Activated CD4-positive, alpha-beta T cell treated with anti-CD3 and anti-CD28 coated beads, Interleukin-2, amount 50 U/mL, for 24 hours (primary cell): ENCODE measurements around the gene GPER1.
"Not testable (repeated sequence)": the region's sequence is repeated elsewhere in the genome, so short reads cannot be mapped to it uniquely, and the experiment has no call there.

Source experiments
- DNase-seq, 2 donors: peaks; one replicate each; pipeline ENCODE4 v3.0.0-alpha.2; 2020; ENCODE audit warnings: low read depth in 1 of 2, low spot score in 1 of 2

GPER1 gene

DNA sequence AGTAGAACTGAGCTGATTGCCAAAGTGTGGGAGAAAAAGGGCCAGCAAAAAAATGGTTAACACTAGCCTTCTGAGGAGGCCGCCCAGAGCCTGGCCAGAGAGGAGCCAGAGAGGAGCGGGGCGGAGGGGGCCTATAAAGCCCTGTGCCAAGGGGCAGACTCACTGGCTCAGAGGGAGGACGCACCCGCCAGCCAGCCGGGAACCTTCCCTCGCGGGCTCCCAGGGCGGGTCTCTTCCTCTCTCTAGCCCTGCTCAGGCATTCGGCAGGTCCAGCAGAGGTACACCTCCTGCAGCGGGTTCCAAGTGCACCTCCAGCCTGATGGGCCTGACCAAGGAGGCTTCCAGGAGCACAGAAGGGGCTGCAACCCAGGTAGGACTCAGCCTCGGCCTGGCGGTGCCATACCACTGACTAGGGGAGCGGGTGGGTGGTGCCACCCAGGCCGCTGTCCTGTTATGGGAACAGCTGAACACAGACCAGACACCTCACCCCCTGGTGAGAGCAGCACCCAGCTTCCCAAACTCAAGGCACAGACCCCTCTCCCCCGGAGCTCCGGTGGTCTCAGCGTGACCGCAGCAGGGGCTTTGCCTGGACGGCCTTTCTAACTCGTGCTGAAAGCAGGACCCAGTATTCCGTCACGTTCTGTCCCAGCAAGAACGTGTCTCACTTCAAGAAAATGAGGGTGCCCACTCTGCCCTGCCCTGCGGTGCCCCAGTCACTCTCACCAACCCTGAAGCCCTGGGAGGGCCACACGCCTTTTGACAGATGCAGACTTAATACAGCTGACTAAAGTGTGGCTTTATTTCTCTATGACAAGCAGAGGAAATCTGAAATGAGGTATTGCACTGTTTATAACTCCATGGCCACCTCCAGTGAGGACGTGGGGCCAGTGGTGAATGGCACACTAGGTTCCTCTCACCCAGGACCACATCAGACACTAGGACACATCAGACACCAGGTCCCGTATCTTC is at the start of gene GPER1:
Gene GPER1, plus strand, starts transcription at position 162 of the 969 bp plus-strand sequence. CDS start 3,616 bp downstream, outside the sequence.
- no peak for DNase-seq

DNA sequence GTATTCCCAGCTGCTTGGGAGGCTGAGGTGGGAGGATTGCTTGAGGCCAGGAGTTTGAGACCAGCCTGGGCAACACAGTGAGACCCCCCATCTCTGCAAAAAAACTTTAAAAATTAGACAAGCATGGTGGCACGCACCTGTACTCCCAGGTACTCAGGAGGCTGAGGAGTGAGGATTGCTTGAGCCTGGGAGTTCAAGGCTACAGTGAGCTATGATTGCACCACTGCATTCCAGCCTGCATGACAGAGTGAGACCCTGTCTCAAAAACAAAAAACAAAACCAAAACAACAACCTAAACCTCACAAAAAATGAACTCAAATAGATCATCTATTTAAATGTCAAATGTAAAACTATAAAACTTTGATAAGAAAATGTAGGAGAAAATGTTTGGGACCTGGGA is 47.7 kb upstream of the GPER1 start:
- DNase-seq, result not testable (repeated sequence)

DNA sequence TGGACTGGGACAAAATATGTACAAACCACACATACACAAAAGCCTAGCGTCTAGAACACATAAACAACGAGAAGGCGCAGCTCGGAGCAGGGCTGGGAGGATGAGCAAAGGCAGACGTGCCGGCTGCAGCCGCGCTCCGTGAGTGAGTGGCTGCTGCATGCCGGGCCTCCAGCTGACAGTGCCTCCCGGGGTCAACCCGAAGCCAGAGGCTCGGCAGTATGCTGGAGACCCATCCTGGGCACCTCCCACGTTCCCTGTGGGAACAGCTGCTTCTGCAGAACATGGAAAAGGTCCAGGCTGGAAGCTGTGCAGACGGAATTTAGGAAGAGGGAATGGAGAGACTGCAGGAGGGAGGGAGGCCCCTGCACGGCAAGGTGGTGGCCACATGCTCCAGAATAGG is 47.1 kb upstream of the GPER1 start:
- DNase-seq, result no peak

DNA sequence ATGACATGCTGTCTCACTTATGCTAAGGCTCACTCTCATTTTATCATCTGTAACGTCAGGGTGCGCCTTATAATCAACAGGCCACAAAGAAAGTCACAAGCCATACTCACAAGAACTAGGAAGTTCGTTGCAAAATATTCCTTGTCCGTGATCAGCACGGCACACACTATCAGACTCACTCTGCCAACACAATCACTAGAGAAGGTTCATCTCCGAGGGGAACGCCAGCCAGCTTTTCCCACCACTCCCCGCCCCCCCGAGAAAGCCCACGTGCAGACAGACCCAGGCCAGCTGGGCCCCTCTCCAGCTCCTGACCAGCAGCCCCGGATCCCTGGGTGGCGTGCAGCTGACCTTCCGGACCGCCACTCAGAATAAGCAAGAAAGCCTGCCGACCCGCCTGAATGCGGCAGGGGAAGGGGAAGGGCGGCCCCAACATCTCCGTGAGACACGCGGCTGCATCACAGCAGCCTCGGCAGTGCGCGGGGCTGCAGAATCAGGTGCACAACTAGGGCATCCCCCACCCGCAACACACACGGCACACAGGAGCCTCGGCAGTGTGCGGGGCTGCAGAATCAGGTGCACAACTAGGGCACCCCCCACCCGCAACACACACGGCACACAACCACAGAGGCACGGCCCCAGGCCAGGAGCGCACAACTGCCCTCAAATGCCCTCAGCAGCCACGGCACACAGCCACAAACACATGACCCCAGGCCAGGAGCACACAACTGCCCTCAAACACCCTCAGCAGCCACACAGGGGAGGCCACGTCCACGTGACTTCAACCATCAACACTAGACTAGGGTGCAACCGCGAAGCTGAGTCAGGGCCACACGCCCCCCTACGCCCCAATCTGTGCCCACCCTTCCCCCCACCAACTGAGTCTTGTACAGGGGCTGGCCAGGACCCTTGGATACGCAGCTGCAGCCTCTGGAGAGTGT is 46.1 kb upstream of the GPER1 start:
- no peak for DNase-seq

DNA sequence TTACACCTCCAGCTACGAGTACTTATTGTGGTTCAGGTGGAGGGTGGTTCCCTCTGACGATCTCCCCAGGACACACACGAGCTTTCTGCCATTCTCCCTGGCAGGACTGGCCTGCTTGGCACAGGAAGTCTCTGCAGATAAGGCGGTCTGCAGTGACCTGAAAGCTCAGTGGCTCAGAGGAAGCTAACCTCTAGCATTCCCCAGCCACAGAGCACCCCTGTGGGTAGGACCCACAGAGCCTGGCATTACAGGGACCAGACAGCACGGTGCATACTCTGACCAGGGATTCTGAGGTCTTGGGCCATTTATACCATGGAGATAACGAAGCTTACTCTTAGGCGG is 45.5 kb upstream of the GPER1 start:
- DNase-seq, result no peak

DNA sequence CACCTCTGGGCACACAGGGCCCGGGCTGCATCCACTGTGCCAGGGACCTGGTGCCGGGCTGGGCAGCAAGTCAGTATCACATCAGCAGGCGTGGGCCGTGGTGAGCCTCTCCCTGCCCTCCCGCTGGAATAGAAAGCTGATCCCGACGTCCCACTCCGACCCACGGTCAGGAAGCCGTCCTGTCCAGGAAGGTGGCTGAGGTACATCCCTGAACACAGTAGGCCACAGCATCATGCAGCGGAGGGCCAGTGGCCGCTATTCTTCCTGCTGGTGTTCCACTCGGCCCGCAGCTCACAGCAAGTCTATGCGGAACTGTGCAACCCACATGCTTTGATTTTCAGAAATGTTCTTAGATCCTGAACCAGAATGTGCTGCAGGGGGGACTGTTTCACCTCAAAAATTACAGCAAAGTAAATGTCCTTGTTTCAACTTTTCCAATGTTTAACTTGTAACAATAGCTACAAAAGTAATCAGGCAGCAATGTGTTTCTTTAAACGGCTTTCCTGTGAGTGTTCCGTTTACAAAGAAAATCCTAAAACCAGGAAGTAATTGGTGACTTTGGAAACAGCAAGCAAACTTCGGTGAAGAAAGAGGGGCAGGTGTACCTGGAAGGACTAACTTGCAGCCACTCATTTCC is 44.2 kb upstream of the GPER1 start:
- no peak for DNase-seq

DNA sequence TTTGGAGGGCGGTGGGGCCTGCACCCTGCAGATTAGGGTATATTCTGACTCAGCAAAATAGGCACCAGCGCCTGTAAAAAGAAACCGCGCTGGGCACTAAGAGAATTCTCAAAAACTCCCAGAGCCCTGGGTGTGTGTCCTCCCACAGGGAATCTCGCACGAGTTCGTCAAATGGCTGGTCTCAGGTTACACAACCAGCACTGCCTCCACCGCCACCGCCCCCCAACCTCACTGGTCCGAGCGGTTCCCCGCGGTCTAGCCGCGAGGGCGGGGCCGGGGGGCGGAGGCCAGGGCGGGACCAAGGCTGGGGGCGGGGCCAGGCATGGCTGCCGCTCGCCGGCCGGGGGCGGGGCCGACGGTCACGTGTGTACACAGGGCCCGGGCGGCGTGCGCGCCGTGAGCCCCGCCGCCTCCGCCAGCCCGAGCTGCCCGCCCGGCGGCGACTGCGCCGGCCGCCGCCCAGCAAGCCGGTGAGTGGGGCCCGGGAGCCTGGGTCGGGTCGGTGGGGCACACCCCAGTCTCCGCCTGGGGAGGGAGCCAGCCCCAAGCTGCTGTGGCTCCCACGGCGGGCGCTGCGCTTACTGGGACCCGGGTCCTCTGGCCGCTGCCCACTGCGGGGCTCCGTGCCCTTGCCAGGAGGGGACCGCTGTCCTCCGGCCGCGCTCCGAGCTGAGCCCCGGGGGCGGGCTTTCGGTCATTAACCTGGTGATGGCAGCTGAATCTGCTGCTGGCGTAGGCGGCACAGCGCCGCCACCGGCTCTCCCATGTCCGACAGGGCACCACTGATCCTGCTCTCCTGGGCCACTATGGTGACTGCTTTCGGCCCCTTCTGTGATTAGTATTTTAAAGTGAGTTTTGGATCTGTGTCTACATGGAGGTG is 43.5 kb upstream of the GPER1 start, which contains the start of gene GPR146:
Gene GPR146, plus strand, starts transcription at position 358 of the 880 bp plus-strand sequence. CDS start 12,970 bp downstream, outside the sequence.
- peak; percentile 83 to 91 for DNase-seq

DNA sequence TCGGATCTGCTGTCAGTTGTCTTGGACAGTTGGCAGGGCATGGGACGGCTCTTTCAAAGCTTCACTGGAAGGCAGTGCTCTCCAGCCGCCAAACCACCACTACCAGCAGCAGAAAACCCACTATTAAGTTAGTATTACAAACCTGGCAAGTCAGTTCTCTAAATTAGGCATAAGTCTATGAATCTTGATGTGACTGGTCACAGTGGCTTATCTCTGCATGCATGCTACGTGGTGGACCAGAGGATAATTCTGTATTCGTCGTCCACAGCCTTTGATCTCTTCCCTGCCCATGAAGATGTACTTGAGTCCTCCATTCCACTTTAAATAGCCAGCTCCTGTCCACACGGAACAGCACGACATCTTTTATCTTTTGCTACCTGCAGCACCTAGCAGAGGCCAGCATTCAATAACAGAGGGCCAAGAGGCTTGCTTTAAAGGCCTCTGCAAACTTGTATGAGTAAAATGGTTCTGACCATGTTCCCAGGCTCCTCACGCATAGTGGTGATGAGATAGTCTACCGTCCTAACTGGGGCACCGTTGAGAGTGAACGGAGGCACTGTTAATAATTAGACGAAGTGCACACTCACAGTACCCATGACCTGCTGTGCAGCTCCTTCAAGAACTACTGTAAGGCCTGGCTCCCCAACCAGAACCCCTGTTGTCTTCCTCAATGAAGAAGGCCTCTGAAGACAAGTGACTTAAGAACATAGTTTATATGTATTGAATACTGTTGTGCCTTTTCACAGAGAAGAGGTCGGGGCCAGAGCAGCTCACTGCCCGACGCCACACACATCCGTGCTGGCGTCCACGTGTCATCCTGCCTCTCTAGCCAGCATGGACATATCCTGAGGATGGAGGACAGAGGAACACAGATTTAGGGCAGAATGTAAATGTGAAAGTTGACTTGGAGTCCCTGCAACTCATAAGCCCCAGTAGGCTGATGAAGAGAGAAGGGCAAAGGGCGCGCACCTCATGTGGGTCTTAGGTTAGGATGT is 42.5 kb upstream of the GPER1 start:
- no peak for DNase-seq

DNA sequence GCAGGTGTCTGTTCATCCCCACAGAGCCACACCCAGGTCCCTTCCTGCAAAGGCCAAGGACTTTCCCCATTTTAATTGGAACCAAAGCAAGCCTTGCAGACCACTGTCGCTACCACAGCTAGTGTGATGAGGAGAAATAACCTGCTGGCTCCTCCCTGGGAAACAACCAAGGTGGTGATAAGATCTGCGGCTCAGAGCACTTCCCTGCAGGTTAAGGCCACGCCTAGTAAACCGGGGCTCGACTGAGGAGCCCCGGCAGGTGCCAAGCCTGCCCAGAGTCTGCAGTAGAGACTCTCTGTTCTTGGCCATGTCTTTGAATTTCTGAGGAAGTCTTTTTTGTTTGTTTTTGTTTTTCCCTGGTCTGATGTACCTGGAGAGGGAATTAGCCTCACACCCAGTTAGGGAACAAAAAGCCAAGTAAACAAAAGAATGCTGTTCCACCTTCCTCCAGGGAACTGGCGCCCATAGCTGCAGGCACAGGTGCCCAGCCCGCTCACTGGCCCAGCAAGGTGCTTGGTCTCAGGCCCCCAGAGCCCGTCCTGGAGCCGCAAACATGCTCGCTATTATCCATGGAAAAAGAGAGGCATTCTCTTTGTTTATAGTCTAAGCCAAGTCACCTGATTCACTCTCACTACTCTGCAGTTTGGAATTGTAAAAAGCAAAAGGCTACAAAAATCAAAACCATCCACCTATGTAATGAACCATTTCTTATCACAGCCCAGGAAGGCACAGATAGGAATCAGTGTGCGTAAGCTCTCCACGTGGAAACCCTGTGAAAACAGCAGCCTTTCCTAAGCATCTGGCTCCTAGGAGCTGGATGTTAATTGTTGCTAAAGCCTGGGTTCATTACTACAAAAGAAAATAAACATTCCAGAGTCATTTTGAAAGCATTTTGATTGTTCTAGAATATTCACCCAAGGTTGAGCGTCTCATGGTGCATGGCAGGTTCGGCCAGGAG is 40.9 kb upstream of the GPER1 start:
- DNase-seq, result no peak

DNA sequence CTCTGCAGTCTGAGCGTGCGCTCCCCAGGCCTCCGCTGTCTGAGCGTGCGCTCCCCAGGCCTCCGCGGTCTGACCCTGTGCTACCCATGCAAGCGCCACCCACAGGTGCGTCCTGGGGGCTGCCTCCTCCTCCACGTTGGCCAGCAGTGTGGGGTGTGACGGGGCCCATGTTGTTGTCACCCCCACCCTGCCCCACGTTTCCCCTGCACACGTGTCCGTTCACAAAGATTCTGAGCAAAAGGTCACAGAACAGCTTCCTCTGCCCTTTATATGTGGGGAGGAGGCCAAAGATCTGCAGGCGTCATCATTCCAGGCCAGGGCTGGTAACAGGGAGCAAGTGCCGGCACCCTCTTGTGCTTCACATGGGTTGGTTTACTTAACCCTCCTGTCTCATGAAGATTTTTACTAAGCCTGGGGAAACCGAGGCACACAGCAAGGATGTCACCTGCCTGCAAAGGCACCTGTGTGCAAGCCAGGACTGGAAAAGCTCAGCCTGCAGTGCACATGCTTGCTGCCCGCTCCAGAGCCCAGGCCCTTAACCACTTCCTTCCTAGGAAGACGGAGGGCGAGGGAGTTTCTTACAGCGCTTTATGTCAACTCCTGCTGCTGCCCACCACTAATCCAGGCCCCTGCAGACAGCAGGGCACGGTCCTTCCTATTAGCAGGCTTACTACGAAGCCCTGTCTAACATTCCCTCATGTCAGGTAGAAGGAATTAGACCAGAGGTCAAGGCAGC is 38.7 kb upstream of the GPER1 start:
- DNase-seq, result no peak

DNA sequence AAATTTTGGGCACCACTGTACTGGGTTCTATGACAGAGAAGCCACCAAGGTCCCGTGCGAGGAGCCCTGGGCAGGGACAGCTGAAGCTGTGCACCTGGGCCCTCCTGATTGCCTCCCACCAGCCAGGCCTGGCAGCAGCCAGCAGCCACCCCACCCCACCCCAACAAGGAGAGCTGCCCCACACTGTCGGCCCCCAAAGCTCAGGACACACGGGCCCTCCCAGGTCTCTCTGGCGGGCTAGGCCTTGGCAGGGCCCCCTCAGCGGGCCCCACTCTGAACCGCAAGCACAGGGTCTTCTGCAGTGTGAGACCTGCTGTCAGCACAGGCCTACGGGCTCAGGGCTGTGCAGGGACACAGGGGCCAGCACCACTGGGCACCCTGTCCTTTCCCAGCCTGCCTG is 38.1 kb upstream of the GPER1 start:
- no peak for DNase-seq

DNA sequence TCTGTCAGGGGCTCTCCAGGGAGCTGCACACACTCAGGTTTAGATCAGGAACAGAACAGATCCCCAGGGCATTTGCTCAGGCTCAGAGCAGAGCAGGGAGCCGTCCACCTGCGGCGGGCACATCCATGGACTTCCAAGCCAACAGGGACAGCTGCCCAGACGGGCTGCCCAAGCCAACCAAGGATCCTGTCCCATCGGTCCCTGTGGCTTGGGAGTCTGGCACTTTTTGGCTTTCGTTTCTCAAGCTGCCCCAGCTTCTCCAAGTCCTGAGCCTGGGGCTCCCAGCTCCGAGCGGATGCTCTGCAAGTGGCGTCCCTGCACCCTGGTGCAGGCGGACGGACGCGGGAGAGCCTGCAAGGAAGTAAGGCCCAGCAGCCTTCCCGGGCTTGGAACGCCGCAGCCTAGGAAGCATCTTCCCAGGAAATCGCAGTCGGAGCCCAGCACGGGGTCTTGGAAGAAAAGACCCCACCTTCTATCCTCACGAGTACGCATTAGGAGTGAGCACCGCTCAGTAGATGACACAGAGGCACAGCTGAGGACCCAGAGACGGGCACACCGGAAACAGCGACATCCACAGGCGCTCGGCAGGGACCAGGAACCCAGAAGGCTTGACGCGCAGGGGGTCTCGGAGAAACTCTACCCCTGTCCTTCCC is 37.5 kb upstream of the GPER1 start:
- no peak for DNase-seq

DNA sequence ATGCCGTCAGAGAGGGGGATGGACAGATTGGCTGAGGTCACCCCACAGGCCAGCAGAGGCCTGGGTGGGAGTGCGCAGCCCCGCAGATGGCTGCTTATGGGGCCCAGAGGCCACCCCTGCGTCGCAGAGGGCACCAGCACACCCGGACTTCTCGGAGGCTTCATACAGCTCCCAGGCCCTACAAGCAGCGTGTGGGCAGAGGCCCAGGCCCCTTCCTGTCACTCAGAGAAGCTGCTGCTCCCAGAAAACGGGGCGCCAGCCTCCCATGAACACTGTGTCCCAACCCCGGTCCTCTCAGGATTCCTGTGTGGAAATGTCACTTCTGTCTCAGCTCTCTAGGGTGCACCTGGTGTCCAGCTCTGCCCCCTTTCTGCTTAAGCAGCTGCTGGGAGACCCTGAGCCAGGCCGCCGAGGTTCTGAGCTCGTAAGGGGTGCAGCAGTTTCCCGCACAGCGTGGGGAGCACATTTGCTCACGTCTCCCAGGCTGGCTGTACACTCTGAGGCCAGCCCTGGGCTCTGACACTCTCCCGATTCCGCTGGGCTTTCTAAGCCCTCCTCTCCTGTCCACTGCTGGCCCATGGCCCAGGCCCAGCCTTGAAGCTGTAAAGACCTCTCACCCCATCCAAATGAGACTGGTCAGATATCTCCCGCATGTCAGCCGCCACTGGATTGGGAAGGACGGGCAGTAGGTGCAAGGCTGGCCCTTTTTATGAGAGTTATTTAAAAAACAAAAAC is 36.8 kb upstream of the GPER1 start:
- DNase-seq, result no peak

DNA sequence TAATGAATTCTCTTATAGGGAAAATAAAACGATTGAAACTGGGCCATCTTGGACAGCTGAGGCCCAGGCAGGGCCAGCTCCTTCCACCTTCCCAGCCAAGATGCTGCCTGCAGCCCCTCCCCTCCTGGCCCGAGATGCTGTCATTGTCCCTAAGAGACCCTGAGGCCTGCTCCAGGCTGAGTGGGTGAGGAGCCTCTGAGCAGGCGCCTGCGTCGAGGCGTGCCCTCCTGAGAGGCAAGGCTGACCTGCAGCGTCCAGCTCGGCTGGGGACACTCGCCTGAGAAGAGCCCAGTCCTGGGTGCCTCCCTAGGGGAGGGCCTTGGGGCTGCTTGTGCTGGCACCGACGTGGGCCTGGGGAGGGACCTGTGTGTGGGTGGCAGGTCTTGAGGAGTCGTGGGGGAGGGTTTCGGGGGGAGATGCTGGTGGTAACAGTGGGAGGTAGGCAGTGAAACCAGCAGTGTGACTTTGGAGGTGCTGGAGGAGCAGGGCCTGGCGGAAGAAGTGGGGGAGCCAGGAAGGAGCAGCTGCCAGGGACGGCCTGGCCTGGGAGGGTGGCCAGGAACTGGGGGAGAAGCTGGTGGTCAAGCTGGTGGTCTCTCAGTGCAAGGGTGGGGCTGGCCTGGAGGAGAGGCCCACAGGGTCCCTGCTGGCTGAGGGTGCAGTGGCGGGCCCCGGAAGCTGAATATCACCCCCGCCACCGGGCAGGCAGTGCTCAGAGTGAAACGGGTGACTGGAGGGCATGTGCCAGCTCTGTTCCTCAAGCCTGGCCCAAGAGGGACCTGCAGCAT is 35.7 kb upstream of the GPER1 start:
- no peak for DNase-seq

DNA sequence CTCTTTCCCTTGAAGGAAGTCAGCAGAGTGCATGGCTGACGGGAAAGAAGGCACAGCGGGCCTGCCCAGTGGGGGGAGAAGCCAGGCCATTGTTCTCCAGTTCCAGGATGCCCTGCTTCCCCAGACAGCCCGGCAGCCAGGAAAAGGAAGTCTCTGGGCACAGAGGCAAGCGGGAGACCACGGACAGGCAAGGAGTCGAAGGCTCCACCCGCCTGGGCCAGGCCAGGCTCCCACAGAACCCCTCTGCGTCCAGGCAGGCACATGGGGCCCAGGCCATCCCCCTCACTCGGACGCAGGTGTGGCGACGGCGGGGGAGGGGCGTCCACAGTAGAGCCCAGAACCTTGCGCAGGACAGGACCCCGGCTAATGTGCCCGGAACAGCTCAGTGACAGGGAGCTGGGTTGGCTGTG is 34.9 kb upstream of the GPER1 start:
- DNase-seq, result no peak
